8988T (cell line): ENCODE results near the gene NAT8L.

Source experiments
- DNase-seq: peaks from one replicate; pipeline ENCODE4 v3.0.0; 2011

Gene NAT8L

GRCh38 chr4:2096073-2096609 is 37.0 kb downstream of the NAT8L start:
- DNase-seq = no peak

- DNase-seq = no peak
Observed at GRCh38 chr4:2101346-2102044, 42.4 kb downstream of the NAT8L start.

- DNase-seq = no peak
Observed at GRCh38 chr4:2102045-2102883, 43.1 kb downstream of the NAT8L start.

- DNase-seq = no peak
Observed at GRCh38 chr4:2103127-2103842, 44.2 kb downstream of the NAT8L start.

- DNase-seq = no peak
Observed at GRCh38 chr4:2103843-2104547, 44.9 kb downstream of the NAT8L start.

DNA sequence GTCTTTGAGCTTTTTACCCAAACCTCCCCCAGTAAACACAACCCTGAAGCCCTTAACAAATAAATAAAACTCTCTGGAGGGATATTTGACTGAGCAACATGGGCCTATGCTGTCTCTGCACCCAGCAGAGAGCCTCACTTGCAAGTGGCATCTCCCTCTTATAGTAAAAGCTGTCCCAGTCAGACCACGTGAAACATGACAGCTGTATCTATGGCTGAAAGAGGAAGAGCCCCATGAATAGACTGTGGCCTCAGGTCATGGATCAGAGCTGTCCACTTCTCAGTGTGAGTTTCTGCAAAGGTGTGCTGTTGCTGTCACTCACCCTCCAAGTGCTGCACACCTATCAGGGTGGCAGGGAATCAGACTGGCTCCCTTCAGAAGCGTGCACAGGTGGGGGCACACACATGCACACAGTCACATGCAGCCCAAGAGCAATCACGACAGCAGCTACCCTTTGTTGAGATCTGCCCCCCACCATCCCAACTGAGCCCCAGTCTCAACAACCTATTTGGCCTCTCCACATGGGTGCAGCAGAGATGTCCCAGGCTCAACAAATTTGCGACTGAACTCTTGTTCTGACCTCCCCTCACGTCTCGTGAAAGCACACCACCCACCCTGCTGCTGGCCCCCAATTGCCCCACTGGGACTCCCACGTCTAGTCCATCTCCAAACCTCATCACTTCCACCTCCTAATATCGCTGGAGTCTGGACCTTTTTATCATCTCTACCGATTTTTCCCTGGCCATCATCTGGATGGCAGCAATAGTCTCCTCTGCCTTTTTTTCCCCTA is 45.6 kb downstream of the NAT8L start:
- DNase-seq = no peak

- DNase-seq = no peak
Observed at GRCh38 chr4:2105559-2105958, 46.4 kb downstream of the NAT8L start.

DNA sequence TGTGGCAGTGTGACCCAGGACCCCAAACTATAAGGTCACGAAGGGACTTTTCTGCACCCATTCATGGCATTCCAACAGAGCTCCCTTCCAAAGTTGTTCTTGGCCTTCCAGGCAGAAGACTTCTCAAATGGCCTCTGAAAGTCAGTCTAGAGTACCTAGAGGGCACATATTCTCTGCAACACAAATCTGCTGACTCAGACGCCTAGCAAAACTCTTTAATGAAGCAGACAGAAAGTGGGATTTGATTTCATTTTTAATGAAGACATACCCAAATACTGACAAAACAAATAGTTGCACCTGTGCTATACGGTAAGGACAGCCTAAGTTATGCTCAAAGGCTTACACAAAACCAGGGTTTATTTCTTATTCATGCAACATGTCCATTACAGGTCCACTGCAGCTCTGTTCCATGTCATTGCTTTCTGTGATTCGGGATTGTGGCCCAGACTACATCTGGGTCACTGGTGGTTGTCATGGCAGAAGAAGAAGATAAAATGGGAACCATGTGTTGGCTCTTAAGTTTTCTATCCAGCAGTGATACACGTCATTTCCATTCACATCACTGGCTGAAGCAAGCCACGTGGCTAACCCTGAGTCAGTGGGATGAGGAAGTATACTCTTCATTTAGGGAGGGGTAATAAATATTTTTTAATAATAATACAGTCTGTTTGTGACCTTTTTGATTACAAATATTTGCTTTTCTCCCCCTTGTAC is 57.7 kb downstream of the NAT8L start:
- no peak for DNase-seq
